Osteocyte (in vitro differentiated cells): ENCODE results near the gene LAMB1. TPM values are rescaled to one million over a fixed set of nuclear protein-coding genes. Genes with fewer than 3 reads are reported as not detected.

Experiments used
- DNase-seq: peaks from one replicate; pipeline ENCODE4 v3.0.0; 2021; ENCODE audit warnings: mixed read lengths; ENCODE audit not compliant: unreplicated experiment; ENCODE audit errors: extremely low spot score
- H3K27ac Mint-ChIP-seq: one replicate; pipeline ENCODE4 v1.8.0; 2021; ENCODE audit warnings: mild to moderate bottlenecking, mixed read lengths; ENCODE audit not compliant: unreplicated experiment
- H3K27me3 Mint-ChIP-seq: one replicate; pipeline ENCODE4 v1.8.0; 2021; ENCODE audit warnings: mixed read lengths; ENCODE audit not compliant: unreplicated experiment
- H3K36me3 Mint-ChIP-seq: one replicate; pipeline ENCODE4 v1.8.0; 2021; ENCODE audit warnings: mixed read lengths; ENCODE audit not compliant: unreplicated experiment
- H3K4me1 Mint-ChIP-seq: one replicate; pipeline ENCODE4 v1.8.0; 2021; ENCODE audit warnings: mixed read lengths; ENCODE audit not compliant: unreplicated experiment
- H3K4me3 Mint-ChIP-seq: one replicate; pipeline ENCODE4 v1.8.0; 2021; ENCODE audit warnings: mild to moderate bottlenecking, moderate library complexity, mixed read lengths; ENCODE audit not compliant: unreplicated experiment
- H3K9me3 Mint-ChIP-seq: one replicate; pipeline ENCODE4 v1.8.0; 2021; ENCODE audit warnings: mixed read lengths; ENCODE audit not compliant: unreplicated experiment
- CTCF ChIP-seq: fragments of 200-600 bp; sonication (generic); IDR thresholded peaks from 2 replicates; pipeline ENCODE4 v1.5.0; 2021; ENCODE audit warnings: antibody characterized with exemption, mild to moderate bottlenecking, moderate library complexity
- total RNA-seq: library from RNA; stranded (reverse); gene quantifications from 2 replicates; pipeline ENCODE4 v1.2.1, GENCODE V29; 2021

The LAMB1 gene
- total RNA-seq, 1 donor from 2014 or later, result 1,014 TPM

GRCh38 chr7:108007261-108007660 lies 4.3 kb upstream of the LAMB1 start:
- DNase-seq, result no peak
- no peak overlapping the region for H3K4me3 Mint-ChIP-seq
- peaks cover 44% of the 10 kb centered on the region for H3K4me1 Mint-ChIP-seq
- H3K36me3 Mint-ChIP-seq, result peaks cover 4% of the 10 kb centered on the region
- TF ChIP-seq CTCF, result no peak
- no peaks in the 10 kb centered on the region for H3K9me3 Mint-ChIP-seq
- H3K27me3 Mint-ChIP-seq, result no peaks in the 10 kb centered on the region
- H3K27ac Mint-ChIP-seq, result no peak overlapping the region

- no peaks in the 10 kb centered on the region for H3K9me3 Mint-ChIP-seq
- H3K4me1 Mint-ChIP-seq, result peaks cover 55% of the 10 kb centered on the region
- peaks cover 18% of the 10 kb centered on the region for H3K36me3 Mint-ChIP-seq
- H3K27ac Mint-ChIP-seq, result peak overlapping the region; percentile 85
- H3K27me3 Mint-ChIP-seq, result no peaks in the 10 kb centered on the region
- peak overlapping the region; percentile 96 for H3K4me3 Mint-ChIP-seq
- TF ChIP-seq CTCF, result no peak
- no peak for DNase-seq
Measured at GRCh38 chr7:108004220-108005142, 1.5 kb upstream of the LAMB1 start.

GRCh38 chr7:108003599-108003935 lies 606 bp upstream of the LAMB1 start:
- no peak for DNase-seq
- peak overlapping the region; percentile 96 for H3K4me3 Mint-ChIP-seq
- peaks cover 64% of the 10 kb centered on the region for H3K4me1 Mint-ChIP-seq
- H3K27me3 Mint-ChIP-seq, result no peaks in the 10 kb centered on the region
- peak overlapping the region; percentile 85 for H3K27ac Mint-ChIP-seq
- TF ChIP-seq CTCF, result no peak
- peaks cover 25% of the 10 kb centered on the region for H3K36me3 Mint-ChIP-seq
- no peaks in the 10 kb centered on the region for H3K9me3 Mint-ChIP-seq

GRCh38 chr7:108001764-108002725 lies 916 bp downstream of the LAMB1 start:
- Mint-ChIP-seq H3K27ac (peak overlapping the region; percentile 90), H3K4me3 (peak overlapping the region; percentile 96), H3K36me3 (peaks cover 39% of the 10 kb centered on the region), H3K9me3 (no peaks in the 10 kb centered on the region), H3K4me1 (peaks cover 67% of the 10 kb centered on the region), H3K27me3 (no peaks in the 10 kb centered on the region)
- DNase-seq, result no peak
- no peak for TF ChIP-seq CTCF
